H1 (cell line): ENCODE measurements around the gene NHS.

Source experiments
- CTCF ChIP-seq, 3 experiments: IDR thresholded peaks; 1 replicate in 2 of 3; 2 replicates in 1 of 3; pipeline versions ENCODE4 v1.5.1 to v1.6.1; 2011; ENCODE audit warnings: low read length in 3 of 3, mild to moderate bottlenecking in 3 of 3, inconsistent platforms in 2 of 3, low read depth in 1 of 3, moderate library complexity in 1 of 3; ENCODE audit not compliant: insufficient read depth in 1 of 3; ENCODE audit errors: control extremely low read depth in 1 of 3
- EZH2 ChIP-seq: fragments of 200-600 bp; sonication (generic); IDR thresholded peaks from 2 replicates; pipeline ENCODE4 v1.7.1; 2012; ENCODE audit warnings: low read depth, mild to moderate bottlenecking, moderate library complexity, low read length, inconsistent platforms; ENCODE audit not compliant: severe bottlenecking
- KDM5A ChIP-seq: fragments of 200-600 bp; IDR thresholded peaks from 2 replicates; pipeline ENCODE4 v1.7.1; 2012; ENCODE audit warnings: mild to moderate bottlenecking, low read length, inconsistent platforms, mixed read lengths
- POLR2A ChIP-seq, 2 experiments: IDR thresholded peaks; 1 replicate in 1 of 2; 2 replicates in 1 of 2; pipeline ENCODE4 v1.6.1; 2011; ENCODE audit warnings: low read depth in 2 of 2, low read length in 2 of 2, mild to moderate bottlenecking in 2 of 2; ENCODE audit errors: control extremely low read depth in 1 of 2
- RFX5 ChIP-seq: IDR thresholded peaks from 2 replicates; pipeline ENCODE4 v1.6.1; 2011; ENCODE audit warnings: low read depth, low read length, improper control_type of control experiment, borderline replicate concordance

GRCh38 chrX:17443556-17443955, 68.6 kb downstream of the NHS start:
- TF ChIP-seq RFX5: no peak
- TF ChIP-seq POLR2A (IDR thresholded peaks at IDR 0.05; ENCODE audit: control extremely low read depth in 1 of 2, low read depth in 2 of 2, low read length in 2 of 2): no peak
- TF ChIP-seq EZH2: no peak
- no peak for TF ChIP-seq CTCF (IDR thresholded peaks at IDR 0.05; ENCODE audit: control extremely low read depth in 1 of 3, insufficient read depth in 1 of 3, low read depth in 1 of 3, low read length in 3 of 3)
- no peak for TF ChIP-seq KDM5A
